GM23338 (cell line): ENCODE results near the gene HSPG2.

Experiments
- CREB1 ChIP-seq: fragments of 250-450 bp; sonication (Bioruptor Pico); IDR thresholded peaks from 2 replicates; pipeline ENCODE4 v1.5.0; 2020; ENCODE audit warnings: low read depth, mild to moderate bottlenecking, moderate library complexity
- CTCF ChIP-seq, 2 experiments: fragments of 200-600 bp in 1 of 2; sonication (generic) in 1 of 2; conservative IDR thresholded peaks; 2 replicates each; pipeline versions ENCODE4 v1.5.1 to v1.6.1; 2016 to 2017; ENCODE audit warnings: antibody characterized with exemption in 2 of 2, low read depth in 2 of 2, mild to moderate bottlenecking in 2 of 2, moderate library complexity in 1 of 2
- ETS1 ChIP-seq: IDR thresholded peaks from 2 replicates; pipeline ENCODE4 v1.6.1; 2016; ENCODE audit warnings: antibody characterized with exemption
- EZH2 ChIP-seq: fragments of 200-600 bp; sonication (generic); IDR thresholded peaks from one replicate; pipeline ENCODE4 v1.8.0; 2017; ENCODE audit warnings: antibody characterized with exemption, mild to moderate bottlenecking, low read depth; ENCODE audit not compliant: unreplicated experiment
- EZH2phosphoT487 ChIP-seq: fragments of 200-600 bp; sonication (generic); IDR thresholded peaks from one replicate; pipeline ENCODE4 v1.8.1; 2018; ENCODE audit warnings: antibody characterized with exemption; ENCODE audit not compliant: unreplicated experiment
- JUNB ChIP-seq: IDR thresholded peaks from one replicate; pipeline ENCODE4 v1.6.1; 2016; ENCODE audit warnings: antibody characterized with exemption; ENCODE audit not compliant: unreplicated experiment
- POLR2AphosphoS5 ChIP-seq: IDR thresholded peaks from 2 replicates; pipeline ENCODE4 v1.6.1; 2016; ENCODE audit warnings: antibody characterized with exemption, low read depth
- REST ChIP-seq: IDR thresholded peaks from one replicate; pipeline ENCODE4 v1.6.1; 2018; ENCODE audit warnings: antibody characterized with exemption; ENCODE audit not compliant: unreplicated experiment
- STAT1 ChIP-seq: IDR thresholded peaks from one replicate; pipeline ENCODE4 v1.6.1; 2016; ENCODE audit warnings: antibody characterized with exemption; ENCODE audit not compliant: unreplicated experiment
- ZNF114 ChIP-seq: fragments of 250-450 bp; sonication (Bioruptor Pico); IDR thresholded peaks from 2 replicates; pipeline ENCODE4 v1.5.0; 2020; ENCODE audit warnings: mild to moderate bottlenecking, moderate library complexity
- ZNF331 ChIP-seq: fragments of 250-450 bp; sonication (Bioruptor Pico); IDR thresholded peaks from 2 replicates; pipeline ENCODE4 v1.5.0; 2020; ENCODE audit warnings: low read depth, mild to moderate bottlenecking, moderate library complexity
- ZNF462 ChIP-seq: fragments of 250-450 bp; sonication (Bioruptor Pico); IDR thresholded peaks from 2 replicates; pipeline ENCODE4 v1.5.0; 2020; ENCODE audit warnings: mild to moderate bottlenecking, moderate library complexity

- TF ChIP-seq CTCF (conservative IDR thresholded peaks at IDR 0.05; ENCODE audit: low read depth in 2 of 2) (no peak), JUNB (no peak), ETS1 (no peak), EZH2 (no peak), EZH2phosphoT487 (no peak), STAT1 (no peak), POLR2AphosphoS5 (no peak), REST (no peak), CREB1 (CRISPR knock-in tag) (no peak), ZNF331 (CRISPR knock-in tag) (no peak), ZNF114 (CRISPR knock-in tag) (no peak), ZNF462 (no peak)
Observed at GRCh38 chr1:21942464-21942863, 5.4 kb upstream of the HSPG2 start.
